ENCODE results near the gene PLA2G6.

PLA2G6 gene

GRCh38 chr22:38087855-38088254 lies 93.8 kb downstream of the PLA2G6 start:
- Histone ChIP-seq H3K4me1 (no peaks in the 10 kb centered on the region), H2AFZ (no peak overlapping the region), H3K4me2 (ENCODE audit: low read length) (no peak overlapping the region), H3K79me2 (no peaks in the 10 kb centered on the region), H3K36me3 (ENCODE audit: control insufficient read depth, insufficient read depth, low read length) (no peaks in the 10 kb centered on the region), H3K9me3 (ENCODE audit: control insufficient read depth, low read length) (no peaks in the 10 kb centered on the region), H3K9ac (no peak overlapping the region), H3K27ac (no peak overlapping the region), H3K27me3 (ENCODE audit: control insufficient read depth, insufficient read depth, low read length) (no peaks in the 10 kb centered on the region), H3K4me3 (ENCODE audit: low read depth, low read length) (no peak overlapping the region)
- TF ChIP-seq CTCF (IDR thresholded peaks at IDR 0.05), result no peak

- H2AFZ ChIP-seq, result no peak overlapping the region
- H3K79me2 ChIP-seq, result no peaks in the 10 kb centered on the region
- no peaks in the 10 kb centered on the region for H3K9me3 ChIP-seq (ENCODE audit: control insufficient read depth, low read length)
- no peak for TF ChIP-seq CTCF (IDR thresholded peaks at IDR 0.05)
- no peak overlapping the region for H3K4me3 ChIP-seq (ENCODE audit: low read depth, low read length)
- no peak overlapping the region for H3K4me2 ChIP-seq (ENCODE audit: low read length)
- H3K27me3 ChIP-seq (ENCODE audit: control insufficient read depth, insufficient read depth, low read length), result no peaks in the 10 kb centered on the region
- H3K9ac ChIP-seq, result no peak overlapping the region
- no peak overlapping the region for H3K27ac ChIP-seq
- H3K4me1 ChIP-seq, result no peaks in the 10 kb centered on the region
- no peaks in the 10 kb centered on the region for H3K36me3 ChIP-seq (ENCODE audit: control insufficient read depth, insufficient read depth, low read length)
Measured at GRCh38 chr22:38086942-38087341, 94.7 kb downstream of the PLA2G6 start.

GRCh38 chr22:38086001-38086845 lies 95.4 kb downstream of the PLA2G6 start:
- Histone ChIP-seq H3K4me3 (ENCODE audit: low read depth, low read length) (no peak overlapping the region), H3K9me3 (ENCODE audit: control insufficient read depth, low read length) (no peaks in the 10 kb centered on the region), H3K4me1 (no peaks in the 10 kb centered on the region), H2AFZ (no peak overlapping the region), H3K79me2 (no peaks in the 10 kb centered on the region), H3K27ac (no peak overlapping the region), H3K4me2 (ENCODE audit: low read length) (no peak overlapping the region), H3K9ac (no peak overlapping the region), H3K36me3 (ENCODE audit: control insufficient read depth, insufficient read depth, low read length) (no peaks in the 10 kb centered on the region), H3K27me3 (ENCODE audit: control insufficient read depth, insufficient read depth, low read length) (no peaks in the 10 kb centered on the region)
- TF ChIP-seq CTCF (IDR thresholded peaks at IDR 0.05), result no peak

- H3K36me3 ChIP-seq (ENCODE audit: control insufficient read depth, insufficient read depth, low read length), result no peaks in the 10 kb centered on the region
- H2AFZ ChIP-seq, result no peak overlapping the region
- H3K4me3 ChIP-seq (ENCODE audit: low read depth, low read length), result no peak overlapping the region
- H3K4me1 ChIP-seq, result no peaks in the 10 kb centered on the region
- no peak for TF ChIP-seq CTCF (IDR thresholded peaks at IDR 0.05)
- no peak overlapping the region for H3K4me2 ChIP-seq (ENCODE audit: low read length)
- H3K27ac ChIP-seq, result no peak overlapping the region
- no peaks in the 10 kb centered on the region for H3K79me2 ChIP-seq
- no peak overlapping the region for H3K9ac ChIP-seq
- H3K27me3 ChIP-seq (ENCODE audit: control insufficient read depth, insufficient read depth, low read length), result no peaks in the 10 kb centered on the region
- H3K9me3 ChIP-seq (ENCODE audit: control insufficient read depth, low read length), result no peaks in the 10 kb centered on the region
Measured at GRCh38 chr22:38085501-38085900, 96.1 kb downstream of the PLA2G6 start.

GRCh38 chr22:38085056-38085455 lies 96.6 kb downstream of the PLA2G6 start:
- no peaks in the 10 kb centered on the region for H3K4me1 ChIP-seq
- H3K27me3 ChIP-seq (ENCODE audit: control insufficient read depth, insufficient read depth, low read length), result no peaks in the 10 kb centered on the region

More at GRCh38 chr22:38085056-38085455, 96.6 kb downstream of the PLA2G6 start:
- no peaks in the 10 kb centered on the region for H3K36me3 ChIP-seq (ENCODE audit: control insufficient read depth, insufficient read depth, low read length)
- no peak overlapping the region for H3K9ac ChIP-seq
- TF ChIP-seq CTCF (IDR thresholded peaks at IDR 0.05), result no peak
- no peaks in the 10 kb centered on the region for H3K79me2 ChIP-seq
- no peak overlapping the region for H3K27ac ChIP-seq
- no peak overlapping the region for H3K4me2 ChIP-seq (ENCODE audit: low read length)
- no peak overlapping the region for H2AFZ ChIP-seq
- H3K4me3 ChIP-seq (ENCODE audit: low read depth, low read length), result no peak overlapping the region
- H3K9me3 ChIP-seq (ENCODE audit: control insufficient read depth, low read length), result no peaks in the 10 kb centered on the region
